SU-DHL-6 (cell line): Measurements from ENCODE around the gene SYCP2L.

ENCODE experiments used
- H2AFZ ChIP-seq: fragments of 200-600 bp; sonication (generic); 2 replicates; pipeline ENCODE4 v1.6.1; 2014; ENCODE audit warnings: low read depth, mild to moderate bottlenecking, moderate library complexity, mixed read lengths, antibody characterized with exemption, low read length; ENCODE audit not compliant: severe bottlenecking
- H3F3A ChIP-seq: fragments of 200-600 bp; shearing (Covaris generic); 2 replicates; pipeline ENCODE4 v1.6.0; 2016; ENCODE audit warnings: antibody characterized with exemption, mild to moderate bottlenecking; ENCODE audit not compliant: insufficient read depth
- H3K27ac ChIP-seq: fragments of 200-600 bp; sonication (generic); 2 replicates; pipeline ENCODE4 v1.5.1; 2016; ENCODE audit warnings: low read depth, mild to moderate bottlenecking, low read length, moderate library complexity, mixed read lengths
- H3K27me3 ChIP-seq: fragments of 200-600 bp; sonication (generic), shearing (Covaris generic); 2 replicates; pipeline ENCODE4 v1.6.0; 2014; ENCODE audit warnings: mild to moderate bottlenecking, low read length
- H3K36me3 ChIP-seq: fragments of 200-600 bp; sonication (generic); 2 replicates; pipeline ENCODE4 v1.6.1; 2014; ENCODE audit warnings: mild to moderate bottlenecking, low read length, mixed read lengths
- H3K4me2 ChIP-seq: fragments of 300-600, 200-600 bp; shearing (Covaris generic), sonication (generic); 2 replicates; pipeline ENCODE4 v1.6.0; 2014; ENCODE audit warnings: low read length, low read depth, mild to moderate bottlenecking; ENCODE audit not compliant: poor library complexity, severe bottlenecking
- H3K4me3 ChIP-seq: fragments of 200-600 bp; sonication (generic); 2 replicates; pipeline ENCODE4 v1.5.1; 2014; ENCODE audit warnings: antibody characterized with exemption, low read length, mild to moderate bottlenecking, mixed read lengths; ENCODE audit not compliant: insufficient read depth, poor library complexity, severe bottlenecking
- H3K79me2 ChIP-seq: fragments of 200-600 bp; sonication (generic); 2 replicates; pipeline ENCODE4 v1.6.1; 2014; ENCODE audit warnings: mild to moderate bottlenecking, low read length, moderate library complexity; ENCODE audit not compliant: insufficient read depth
- H3K9ac ChIP-seq: fragments of 200-600 bp; sonication (generic); 2 replicates; pipeline ENCODE4 v1.7.0; 2014; ENCODE audit warnings: mild to moderate bottlenecking, low read length
- H3K9me2 ChIP-seq: fragments of 200-600 bp; sonication (generic); replicated peaks from 2 replicates; pipeline ENCODE4 v1.6.1; 2014; ENCODE audit warnings: low read length; ENCODE audit not compliant: insufficient read depth
- H3K9me3 ChIP-seq: fragments of 200-600 bp; sonication (generic); 2 replicates; pipeline ENCODE4 v1.6.1; 2014; ENCODE audit warnings: low read length, mixed read lengths; ENCODE audit not compliant: insufficient read depth
- H4K20me1 ChIP-seq: fragments of 200-600 bp; sonication (generic); 2 replicates; pipeline ENCODE4 v1.6.1; 2014; ENCODE audit warnings: low read depth, mild to moderate bottlenecking, antibody characterized with exemption, low read length, moderate library complexity, mixed read lengths
- EZH2phosphoT487 ChIP-seq: fragments of 200-600 bp; sonication (generic), shearing (Covaris generic); conservative IDR thresholded peaks from 2 replicates; pipeline ENCODE4 v1.6.1; 2018; ENCODE audit warnings: mild to moderate bottlenecking, antibody characterized with exemption, low read length, moderate library complexity, mixed read lengths
- TF ChIP-seq, protein P1 (sequence below): fragments of 200-600 bp; sonication (generic); IDR thresholded peaks from one replicate; pipeline ENCODE4 v1.5.1; 2017; ENCODE audit warnings: antibody characterized with exemption, mild to moderate bottlenecking, low read length, moderate library complexity; ENCODE audit not compliant: insufficient read depth, poor library complexity, severe bottlenecking

Gene SYCP2L

DNA sequence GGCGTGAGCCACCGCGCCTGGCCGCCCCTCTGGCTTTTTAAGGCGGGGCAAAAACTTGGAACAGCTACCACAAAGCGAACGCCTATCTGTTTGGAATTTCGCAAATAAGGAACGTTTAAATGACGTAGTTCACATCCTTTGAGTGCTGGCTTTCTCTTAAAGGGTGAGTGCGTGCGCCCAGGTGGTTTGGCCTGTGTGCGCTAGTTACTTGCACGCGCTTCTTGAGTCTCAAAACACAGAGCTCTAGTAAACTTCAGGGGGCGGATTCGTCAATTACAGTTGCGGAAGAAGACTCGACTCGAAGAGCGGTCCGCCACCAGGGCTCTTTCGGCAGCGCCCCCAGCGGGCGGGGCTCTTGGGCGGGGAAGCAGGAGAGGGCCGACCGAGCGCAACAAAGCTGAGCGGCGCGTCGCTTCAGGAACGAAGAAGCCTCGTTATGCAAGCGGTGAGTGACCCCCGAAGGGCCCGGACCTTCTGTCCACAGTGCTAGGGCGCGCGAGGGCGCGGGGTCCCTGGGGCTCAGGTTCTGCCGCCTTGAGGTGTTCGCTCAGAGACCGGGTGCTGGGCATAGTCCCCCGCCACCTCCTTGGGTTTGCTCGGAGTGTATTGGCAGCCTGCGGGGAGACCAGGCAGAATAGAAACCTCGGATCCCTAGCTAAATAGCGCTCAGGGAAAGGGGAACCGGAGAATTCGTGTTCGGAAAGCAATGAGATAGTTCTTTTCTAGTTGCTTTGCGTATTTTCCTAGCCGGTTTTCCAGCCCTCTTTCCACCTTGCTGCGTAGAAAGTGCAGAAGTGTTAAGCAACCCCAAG, at the start of gene SYCP2L:
TSS of gene SYCP2L (plus strand) at position 362 of the 812 bp plus-strand sequence. CDS start at position 437, 75 bp downstream.
- Histone ChIP-seq H3F3A (peaks cover 3% of the 10 kb centered on the region; the same call in 1 of the 2 replicates), H2AFZ (no peak within 1 kb of the TSS), H3K9me3 (peaks cover 5% of the 10 kb centered on the region; the same call in 1 of the 2 replicates), H3K27me3 (peaks cover 3% of the 10 kb centered on the region; the same call in 1 of the 2 replicates), H3K9ac (no peak within 1 kb of the TSS), H3K4me3 (no peak within 1 kb of the TSS), H3K9me2 (no peaks in the 10 kb centered on the region), H3K27ac (no peak within 1 kb of the TSS), H3K4me2 (peak within 1 kb of the TSS; percentile 2), H3K36me3 (0 out of 2 replicates have a peak, but pooled peaks cover 4% of the 10 kb centered on the region), H4K20me1 (no peaks in the 10 kb centered on the region), H3K79me2 (no peaks in the 10 kb centered on the region)
- TF ChIP-seq, protein P1, sequence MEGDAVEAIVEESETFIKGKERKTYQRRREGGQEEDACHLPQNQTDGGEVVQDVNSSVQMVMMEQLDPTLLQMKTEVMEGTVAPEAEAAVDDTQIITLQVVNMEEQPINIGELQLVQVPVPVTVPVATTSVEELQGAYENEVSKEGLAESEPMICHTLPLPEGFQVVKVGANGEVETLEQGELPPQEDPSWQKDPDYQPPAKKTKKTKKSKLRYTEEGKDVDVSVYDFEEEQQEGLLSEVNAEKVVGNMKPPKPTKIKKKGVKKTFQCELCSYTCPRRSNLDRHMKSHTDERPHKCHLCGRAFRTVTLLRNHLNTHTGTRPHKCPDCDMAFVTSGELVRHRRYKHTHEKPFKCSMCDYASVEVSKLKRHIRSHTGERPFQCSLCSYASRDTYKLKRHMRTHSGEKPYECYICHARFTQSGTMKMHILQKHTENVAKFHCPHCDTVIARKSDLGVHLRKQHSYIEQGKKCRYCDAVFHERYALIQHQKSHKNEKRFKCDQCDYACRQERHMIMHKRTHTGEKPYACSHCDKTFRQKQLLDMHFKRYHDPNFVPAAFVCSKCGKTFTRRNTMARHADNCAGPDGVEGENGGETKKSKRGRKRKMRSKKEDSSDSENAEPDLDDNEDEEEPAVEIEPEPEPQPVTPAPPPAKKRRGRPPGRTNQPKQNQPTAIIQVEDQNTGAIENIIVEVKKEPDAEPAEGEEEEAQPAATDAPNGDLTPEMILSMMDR = no peak
- TF ChIP-seq EZH2phosphoT487 = no peak

DNA sequence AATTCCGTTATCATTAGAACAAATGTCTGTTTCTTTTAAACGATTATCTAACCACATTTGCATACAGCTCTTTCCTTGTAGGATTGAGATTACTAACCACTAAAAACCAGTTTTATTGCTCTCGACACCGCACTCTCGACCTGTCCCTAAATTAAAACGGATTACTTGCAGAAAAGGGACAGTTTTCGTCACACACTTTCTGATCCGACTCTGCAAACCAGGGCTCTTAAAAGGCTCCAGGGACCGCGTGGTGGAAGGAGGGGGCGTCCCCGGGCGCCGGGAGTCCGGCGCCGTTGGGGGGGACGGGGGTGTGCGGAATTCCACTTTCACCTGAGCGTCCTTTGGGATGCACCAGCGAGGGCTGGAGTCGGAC, 49.2 kb upstream of the SYCP2L start:
- H3F3A ChIP-seq = peaks cover 13% of the 10 kb centered on the region
- H3K36me3 ChIP-seq = no peaks in the 10 kb centered on the region
- H3K9me3 ChIP-seq = no peaks in the 10 kb centered on the region; the same call in 1 of the 2 replicates
- H4K20me1 ChIP-seq = no peaks in the 10 kb centered on the region
- H3K4me3 ChIP-seq = peak overlapping the region; percentile 45
- no peaks in the 10 kb centered on the region for H3K9me2 ChIP-seq
- H3K27me3 ChIP-seq = no peaks in the 10 kb centered on the region
- peak overlapping the region; percentile 46 for H3K9ac ChIP-seq
- no peaks in the 10 kb centered on the region for H3K79me2 ChIP-seq
- H3K4me2 ChIP-seq = peak overlapping the region; percentile 77
- no peak overlapping the region for H3K27ac ChIP-seq
- peak overlapping the region; percentile 70 for H2AFZ ChIP-seq
- TF ChIP-seq, protein P1 = no peak
- TF ChIP-seq EZH2phosphoT487 = peak; percentile 11; the same call in 1 of the 2 replicates

DNA sequence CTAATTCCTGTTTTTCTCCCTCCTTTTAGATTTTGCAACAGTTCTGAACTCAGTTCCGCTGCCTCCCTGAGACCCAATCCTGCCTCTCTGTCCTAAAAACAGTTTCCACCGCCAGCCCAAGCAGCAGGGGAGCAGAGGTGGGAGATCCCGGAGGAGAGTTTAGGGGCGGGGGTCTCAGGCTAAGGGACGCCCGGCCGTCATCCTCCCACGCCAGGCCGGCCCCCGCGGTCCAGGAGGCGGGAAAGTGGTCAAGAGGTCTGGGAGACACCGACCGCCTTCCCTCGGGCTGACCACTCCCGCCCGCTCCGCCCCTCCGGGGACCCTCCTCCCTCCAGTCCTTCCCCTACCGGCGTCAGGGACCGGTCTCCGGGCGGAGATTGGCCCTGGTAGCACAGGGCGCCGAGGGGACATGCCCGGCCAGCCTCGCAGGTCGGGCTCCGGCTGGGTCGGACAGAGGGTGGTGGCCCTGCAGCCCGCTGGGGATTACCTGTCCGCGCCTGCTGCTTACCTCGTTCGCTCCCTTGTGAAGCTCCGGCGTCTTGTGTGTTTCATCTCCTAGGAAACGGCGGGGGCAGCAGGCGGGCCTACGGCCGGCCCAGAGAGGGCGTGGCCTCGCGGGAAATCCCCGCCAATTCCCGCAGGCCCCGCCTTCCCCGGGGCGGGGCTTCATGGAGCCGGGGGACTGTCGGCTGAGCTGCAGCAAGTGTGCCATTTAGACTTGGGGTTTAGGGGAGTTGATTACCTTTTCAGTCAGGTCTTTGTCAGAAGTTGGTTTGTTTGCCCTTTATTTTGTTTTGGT, 48.7 kb upstream of the SYCP2L start, which contains the start of gene MAK:
TSS of gene MAK (minus strand) at position 545 of the 799 bp plus-strand sequence. CDS start 7,891 bp downstream, outside the sequence.
- peak within 1 kb of the TSS; percentile 46 for H3K9ac ChIP-seq
- H3K27ac ChIP-seq = peak within 1 kb of the TSS; percentile 81

More for the DNA sequence above, 48.7 kb upstream of the SYCP2L start, which contains the start of gene MAK:
- peak within 1 kb of the TSS; percentile 45 for H3K4me3 ChIP-seq
- peaks cover 13% of the 10 kb centered on the region for H3F3A ChIP-seq
- H3K9me3 ChIP-seq = no peaks in the 10 kb centered on the region; the same call in 1 of the 2 replicates
- TF ChIP-seq EZH2phosphoT487 = 0 out of 2 replicates have a peak, but pooled peaks have one; percentile 10
- TF ChIP-seq, protein P1 = no peak
- peak within 1 kb of the TSS; percentile 70 for H2AFZ ChIP-seq
- H3K36me3 ChIP-seq = no peaks in the 10 kb centered on the region
- no peaks in the 10 kb centered on the region for H3K27me3 ChIP-seq
- H4K20me1 ChIP-seq = no peaks in the 10 kb centered on the region
- no peaks in the 10 kb centered on the region for H3K79me2 ChIP-seq
- no peaks in the 10 kb centered on the region for H3K9me2 ChIP-seq
- H3K4me2 ChIP-seq = peak within 1 kb of the TSS; percentile 77
